Measurements from ENCODE around the gene MYZAP. TPM values are rescaled to one million over a fixed set of nuclear protein-coding genes. Genes with fewer than 3 reads are reported as not detected.

MYZAP gene
- total and polyA plus RNA-seq, 10 of the 15 experiments (the other 5 are each of a cell fraction or from before 2014, with no cell fraction given), result not detected

DNA sequence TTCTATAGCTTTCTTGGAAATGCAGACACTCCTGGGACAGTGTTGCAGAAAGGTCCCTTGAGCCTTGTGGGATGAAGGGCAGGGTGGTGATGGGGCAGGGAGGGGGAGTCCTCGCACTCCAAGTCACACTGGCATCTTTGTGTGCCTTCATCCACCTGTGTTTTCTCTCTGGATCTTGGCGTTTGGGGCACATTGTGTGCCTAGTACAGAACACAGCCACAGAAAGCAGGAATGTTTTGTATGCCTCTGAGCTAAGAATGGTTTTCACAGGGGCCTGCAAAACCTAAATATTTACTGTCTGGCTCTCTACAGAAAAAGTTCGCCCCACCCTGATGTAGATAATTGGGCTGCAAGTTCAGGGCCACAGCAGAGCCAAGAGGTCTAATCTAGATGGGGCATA is 5.7 kb downstream of the MYZAP start (continued):
- TF ChIP-seq ZSCAN29 (IDR thresholded peaks at IDR 0.05), result no peak
- TF ChIP-seq KDM1A (IDR thresholded peaks at IDR 0.05; ENCODE audit: borderline replicate concordance), result no peak
- no peak for TF ChIP-seq RBBP5 (conservative IDR thresholded peaks at IDR 0.05)
- no peak for TF ChIP-seq NFYA (IDR thresholded peaks at IDR 0.05; ENCODE audit: borderline replicate concordance, low read depth, low read length)

DNA sequence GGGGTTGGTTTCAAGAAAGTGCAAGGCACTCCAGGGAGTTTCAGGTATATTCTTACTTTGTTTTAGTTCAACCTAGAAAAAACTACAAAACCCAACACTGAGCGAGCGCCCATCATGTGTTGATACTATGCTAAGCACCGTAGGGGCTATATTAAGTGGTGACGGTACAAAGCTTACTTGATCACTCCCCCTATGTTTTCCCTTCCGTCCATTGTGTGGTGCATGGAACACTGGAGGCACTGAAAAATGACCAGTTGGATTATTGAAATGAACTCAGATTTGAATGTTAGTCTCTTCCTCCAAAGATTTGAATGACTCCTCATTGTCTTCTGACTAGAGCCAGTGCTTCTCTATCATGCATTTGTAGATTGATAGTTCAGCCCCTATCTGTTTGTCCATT is 6.6 kb downstream of the MYZAP start:
- intact Hi-C loops (cut with micrococcal nuclease; ENCODE audit: unreplicated experiment) (no loop called here), in situ Hi-C loops (cut with MboI) (no loop called here)
- RAD21 ChIA-PET (ENCODE audit: unreplicated experiment), result no interaction called here
- FAIRE-seq (no peak), ATAC-seq (no peak), DNase-seq (ENCODE audit: low read depth, low spot score) (no peak)
- 52% methylated on average over 5 of the region's 5 CpGs for WGBS (ENCODE audit: insufficient coverage, insufficient replicate concordance, low lambda C conversion rate, missing lambda C conversion rate)
- Histone ChIP-seq H3K9me3 (replicated peaks; ENCODE audit: control insufficient read depth, insufficient read depth, low read length) (no peaks in the 10 kb centered on the region), H2AFZ (ENCODE audit: control insufficient read depth, low read depth, low read length) (no peak overlapping the region), H3K27ac (ENCODE audit: control insufficient read depth, insufficient read depth) (no peak overlapping the region), H3K4me1 (ENCODE audit: control insufficient read depth, insufficient read depth, low read length) (no peaks in the 10 kb centered on the region), H3K9ac (ENCODE audit: control insufficient read depth, insufficient read depth, low read length) (no peak overlapping the region), H3K4me2 (ENCODE audit: control insufficient read depth, insufficient read depth) (no peak overlapping the region), H3K79me2 (ENCODE audit: control insufficient read depth, insufficient read depth, low read length) (no peaks in the 10 kb centered on the region), H3K27me3 (replicated peaks in 1 of 2; ENCODE audit: control insufficient read depth in 2 of 2, insufficient read depth in 2 of 2, low read length in 1 of 2) (no peaks in the 10 kb centered on the region; a peak in 1 of 4 replicates), H3K36me3 (ENCODE audit: control insufficient read depth in 2 of 2, insufficient read depth in 2 of 2, low read length in 1 of 2) (no peaks in the 10 kb centered on the region), H3K4me3 (no peak overlapping the region), H4K20me1 (ENCODE audit: control insufficient read depth, insufficient read depth) (no peaks in the 10 kb centered on the region)
- POLR2A ChIA-PET, result no interaction called here
- SMC1A ChIA-PET (ENCODE audit: uncharacterized antibody, unreplicated experiment), result no interaction called here
- CTCF ChIA-PET, result interaction anchor here (0.9 to 1.0 kb wide), 2 partner anchors 11 to 134 kb away, joined by 3 to 4 read pairs; no protein-coding TSS in a partner anchor
- no TSS peak for BruUV-seq (replicated peaks)
- TF ChIP-seq KDM1A (IDR thresholded peaks at IDR 0.05; ENCODE audit: borderline replicate concordance) (no peak), SIX5 (IDR thresholded peaks at IDR 0.05; ENCODE audit: low read depth, low read length, severe bottlenecking) (no peak), ZNF217 (IDR thresholded peaks at IDR 0.05) (no peak), SIN3A (IDR thresholded peaks at IDR 0.05; ENCODE audit: low read depth, low read length) (no peak), JUND (IDR thresholded peaks at IDR 0.05; ENCODE audit: low read depth, low read length) (no peak), ZBED1 (IDR thresholded peaks at IDR 0.05; ENCODE audit: borderline replicate concordance) (no peak), POLR2AphosphoS5 (IDR thresholded peaks at IDR 0.05; ENCODE audit: low read length) (no peak), FOS (IDR thresholded peaks at IDR 0.05; ENCODE audit: borderline replicate concordance, extremely low read depth, insufficient read length) (no peak), CHD4 (IDR thresholded peaks at IDR 0.05) (no peak), WRNIP1 (IDR thresholded peaks at IDR 0.05; ENCODE audit: borderline replicate concordance, low read depth, low read length) (no peak), BCL11A (IDR thresholded peaks at IDR 0.05; ENCODE audit: low read depth, low read length) (no peak)
- TF ChIP-seq, protein P1, sequence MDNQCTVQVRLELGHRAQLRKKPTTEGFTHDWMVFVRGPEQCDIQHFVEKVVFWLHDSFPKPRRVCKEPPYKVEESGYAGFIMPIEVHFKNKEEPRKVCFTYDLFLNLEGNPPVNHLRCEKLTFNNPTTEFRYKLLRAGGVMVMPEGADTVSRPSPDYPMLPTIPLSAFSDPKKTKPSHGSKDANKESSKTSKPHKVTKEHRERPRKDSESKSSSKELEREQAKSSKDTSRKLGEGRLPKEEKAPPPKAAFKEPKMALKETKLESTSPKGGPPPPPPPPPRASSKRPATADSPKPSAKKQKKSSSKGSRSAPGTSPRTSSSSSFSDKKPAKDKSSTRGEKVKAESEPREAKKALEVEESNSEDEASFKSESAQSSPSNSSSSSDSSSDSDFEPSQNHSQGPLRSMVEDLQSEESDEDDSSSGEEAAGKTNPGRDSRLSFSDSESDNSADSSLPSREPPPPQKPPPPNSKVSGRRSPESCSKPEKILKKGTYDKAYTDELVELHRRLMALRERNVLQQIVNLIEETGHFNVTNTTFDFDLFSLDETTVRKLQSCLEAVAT (IDR thresholded peaks at IDR 0.05), result no peak
- TF ChIP-seq, protein P2, sequence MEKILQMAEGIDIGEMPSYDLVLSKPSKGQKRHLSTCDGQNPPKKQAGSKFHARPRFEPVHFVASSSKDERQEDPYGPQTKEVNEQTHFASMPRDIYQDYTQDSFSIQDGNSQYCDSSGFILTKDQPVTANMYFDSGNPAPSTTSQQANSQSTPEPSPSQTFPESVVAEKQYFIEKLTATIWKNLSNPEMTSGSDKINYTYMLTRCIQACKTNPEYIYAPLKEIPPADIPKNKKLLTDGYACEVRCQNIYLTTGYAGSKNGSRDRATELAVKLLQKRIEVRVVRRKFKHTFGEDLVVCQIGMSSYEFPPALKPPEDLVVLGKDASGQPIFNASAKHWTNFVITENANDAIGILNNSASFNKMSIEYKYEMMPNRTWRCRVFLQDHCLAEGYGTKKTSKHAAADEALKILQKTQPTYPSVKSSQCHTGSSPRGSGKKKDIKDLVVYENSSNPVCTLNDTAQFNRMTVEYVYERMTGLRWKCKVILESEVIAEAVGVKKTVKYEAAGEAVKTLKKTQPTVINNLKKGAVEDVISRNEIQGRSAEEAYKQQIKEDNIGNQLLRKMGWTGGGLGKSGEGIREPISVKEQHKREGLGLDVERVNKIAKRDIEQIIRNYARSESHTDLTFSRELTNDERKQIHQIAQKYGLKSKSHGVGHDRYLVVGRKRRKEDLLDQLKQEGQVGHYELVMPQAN (conservative IDR thresholded peaks at IDR 0.05), result no peak
- TF ChIP-seq, protein P3, sequence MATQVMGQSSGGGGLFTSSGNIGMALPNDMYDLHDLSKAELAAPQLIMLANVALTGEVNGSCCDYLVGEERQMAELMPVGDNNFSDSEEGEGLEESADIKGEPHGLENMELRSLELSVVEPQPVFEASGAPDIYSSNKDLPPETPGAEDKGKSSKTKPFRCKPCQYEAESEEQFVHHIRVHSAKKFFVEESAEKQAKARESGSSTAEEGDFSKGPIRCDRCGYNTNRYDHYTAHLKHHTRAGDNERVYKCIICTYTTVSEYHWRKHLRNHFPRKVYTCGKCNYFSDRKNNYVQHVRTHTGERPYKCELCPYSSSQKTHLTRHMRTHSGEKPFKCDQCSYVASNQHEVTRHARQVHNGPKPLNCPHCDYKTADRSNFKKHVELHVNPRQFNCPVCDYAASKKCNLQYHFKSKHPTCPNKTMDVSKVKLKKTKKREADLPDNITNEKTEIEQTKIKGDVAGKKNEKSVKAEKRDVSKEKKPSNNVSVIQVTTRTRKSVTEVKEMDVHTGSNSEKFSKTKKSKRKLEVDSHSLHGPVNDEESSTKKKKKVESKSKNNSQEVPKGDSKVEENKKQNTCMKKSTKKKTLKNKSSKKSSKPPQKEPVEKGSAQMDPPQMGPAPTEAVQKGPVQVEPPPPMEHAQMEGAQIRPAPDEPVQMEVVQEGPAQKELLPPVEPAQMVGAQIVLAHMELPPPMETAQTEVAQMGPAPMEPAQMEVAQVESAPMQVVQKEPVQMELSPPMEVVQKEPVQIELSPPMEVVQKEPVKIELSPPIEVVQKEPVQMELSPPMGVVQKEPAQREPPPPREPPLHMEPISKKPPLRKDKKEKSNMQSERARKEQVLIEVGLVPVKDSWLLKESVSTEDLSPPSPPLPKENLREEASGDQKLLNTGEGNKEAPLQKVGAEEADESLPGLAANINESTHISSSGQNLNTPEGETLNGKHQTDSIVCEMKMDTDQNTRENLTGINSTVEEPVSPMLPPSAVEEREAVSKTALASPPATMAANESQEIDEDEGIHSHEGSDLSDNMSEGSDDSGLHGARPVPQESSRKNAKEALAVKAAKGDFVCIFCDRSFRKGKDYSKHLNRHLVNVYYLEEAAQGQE (IDR thresholded peaks at IDR 0.05; ENCODE audit: low read depth, low read length), result no peak

All from GM12878 (cell line).